ENCODE measurements around the gene NT5M.
"Not testable (repeated sequence)": the region's sequence is repeated elsewhere in the genome, so short reads cannot be mapped to it uniquely, and the experiment has no call there.

The NT5M gene

GRCh38 chr17:17303010-17303846 is at the start of gene NT5M:
Gene NT5M, plus strand, starts transcription at chr17:17303373. Its CDS starts 178 bp downstream, at chr17:17303551.
- peak within 1 kb of the TSS in 19 of 21 experiments; percentile 20 to 76 (median 43) for H3K27ac ChIP-seq
- H3K4me3 ChIP-seq: peak within 1 kb of the TSS; percentile 36 to 57 (median 47)

- Histone ChIP-seq H3K27ac (no peak overlapping the region), H3K4me3 (no peak overlapping the region)
Measured at GRCh38 chr17:17253406-17253805, 49.8 kb upstream of the NT5M start.

- H3K27ac ChIP-seq: no peak overlapping the region
- no peak overlapping the region for H3K4me3 ChIP-seq
Measured at GRCh38 chr17:17254036-17254435, 49.1 kb upstream of the NT5M start.

GRCh38 chr17:17255689-17256088 is 47.5 kb upstream of the NT5M start:
- H3K27ac ChIP-seq, H3K4me3 ChIP-seq: not testable (repeated sequence)

- Histone ChIP-seq H3K4me3 (no peak overlapping the region), H3K27ac (no peak overlapping the region)
Measured at GRCh38 chr17:17256316-17256715, 46.9 kb upstream of the NT5M start.

- Histone ChIP-seq H3K27ac (no peak overlapping the region), H3K4me3 (no peak overlapping the region)
Measured at GRCh38 chr17:17258011-17258410, 45.2 kb upstream of the NT5M start.

- Histone ChIP-seq H3K4me3 (no peak overlapping the region), H3K27ac (no peak overlapping the region)
Measured at GRCh38 chr17:17258998-17259397, 44.2 kb upstream of the NT5M start.

GRCh38 chr17:17264430-17264829 is 38.7 kb upstream of the NT5M start:
- Histone ChIP-seq H3K27ac (no peak overlapping the region), H3K4me3 (no peak overlapping the region)

- no peak overlapping the region for H3K27ac ChIP-seq
Measured at GRCh38 chr17:17269926-17270773, 33.0 kb upstream of the NT5M start.

GRCh38 chr17:17275971-17276370 is 27.2 kb upstream of the NT5M start:
- Histone ChIP-seq H3K27ac (no peak overlapping the region), H3K4me3 (no peak overlapping the region)

More at GRCh38 chr17:17269926-17270773, 33.0 kb upstream of the NT5M start:
- no peak overlapping the region for H3K4me3 ChIP-seq

GRCh38 chr17:17277431-17277830 is 25.7 kb upstream of the NT5M start:
- not testable (repeated sequence) for H3K4me3 ChIP-seq, H3K27ac ChIP-seq

- H3K27ac ChIP-seq: peak overlapping the region in 1 of 21 experiments; percentile 100
Measured at GRCh38 chr17:17279316-17279715, 23.9 kb upstream of the NT5M start.

GRCh38 chr17:17280613-17281549 is 22.3 kb upstream of the NT5M start, which contains the start of gene COPS3:
Gene COPS3, minus strand, starts transcription at chr17:17281246. Its CDS starts 60 bp downstream, at chr17:17281186.
- Histone ChIP-seq H3K4me3 (peak within 1 kb of the TSS; percentile 65 to 99 (median 95)), H3K27ac (peak within 1 kb of the TSS; percentile 80 to 100 (median 96))

More at GRCh38 chr17:17279316-17279715, 23.9 kb upstream of the NT5M start:
- peak overlapping the region in 1 of 7 experiments; percentile 95 for H3K4me3 ChIP-seq

GRCh38 chr17:17285951-17286350 is 17.2 kb upstream of the NT5M start:
- H3K4me3 ChIP-seq: no peak overlapping the region

GRCh38 chr17:17289086-17289485 is 14.1 kb upstream of the NT5M start:
- Histone ChIP-seq H3K4me3 (no peak overlapping the region), H3K27ac (no peak overlapping the region)

More at GRCh38 chr17:17285951-17286350, 17.2 kb upstream of the NT5M start:
- H3K27ac ChIP-seq: no peak overlapping the region

GRCh38 chr17:17289701-17290100 is 13.5 kb upstream of the NT5M start:
- Histone ChIP-seq H3K4me3 (no peak overlapping the region), H3K27ac (no peak overlapping the region)

GRCh38 chr17:17295141-17295540 is 8.0 kb upstream of the NT5M start:
- Histone ChIP-seq H3K27ac (no peak overlapping the region), H3K4me3 (no peak overlapping the region)

GRCh38 chr17:17297217-17297616 is 6.0 kb upstream of the NT5M start:
- H3K27ac ChIP-seq: peak overlapping the region in 3 of 21 experiments; percentile 1 to 48 (median 22)

GRCh38 chr17:17298108-17298507 is 5.1 kb upstream of the NT5M start:
- Histone ChIP-seq H3K27ac (no peak overlapping the region), H3K4me3 (no peak overlapping the region)

More at GRCh38 chr17:17297217-17297616, 6.0 kb upstream of the NT5M start:
- H3K4me3 ChIP-seq: no peak overlapping the region
